GM21526 (cell line): Measurements from ENCODE around the gene LPCAT3.

Source experiments
- ATAC-seq: cut with Tn5 transposase; IDR thresholded peaks from one replicate; pipeline ENCODE4 v1.9.1; 2021; ENCODE audit warnings: moderate library complexity; ENCODE audit not compliant: unreplicated experiment, low FRiP score

LPCAT3 gene

GRCh38 chr12:6954316-6955107 lies 63.8 kb downstream of the LPCAT3 start:
- ATAC-seq = no peak

DNA sequence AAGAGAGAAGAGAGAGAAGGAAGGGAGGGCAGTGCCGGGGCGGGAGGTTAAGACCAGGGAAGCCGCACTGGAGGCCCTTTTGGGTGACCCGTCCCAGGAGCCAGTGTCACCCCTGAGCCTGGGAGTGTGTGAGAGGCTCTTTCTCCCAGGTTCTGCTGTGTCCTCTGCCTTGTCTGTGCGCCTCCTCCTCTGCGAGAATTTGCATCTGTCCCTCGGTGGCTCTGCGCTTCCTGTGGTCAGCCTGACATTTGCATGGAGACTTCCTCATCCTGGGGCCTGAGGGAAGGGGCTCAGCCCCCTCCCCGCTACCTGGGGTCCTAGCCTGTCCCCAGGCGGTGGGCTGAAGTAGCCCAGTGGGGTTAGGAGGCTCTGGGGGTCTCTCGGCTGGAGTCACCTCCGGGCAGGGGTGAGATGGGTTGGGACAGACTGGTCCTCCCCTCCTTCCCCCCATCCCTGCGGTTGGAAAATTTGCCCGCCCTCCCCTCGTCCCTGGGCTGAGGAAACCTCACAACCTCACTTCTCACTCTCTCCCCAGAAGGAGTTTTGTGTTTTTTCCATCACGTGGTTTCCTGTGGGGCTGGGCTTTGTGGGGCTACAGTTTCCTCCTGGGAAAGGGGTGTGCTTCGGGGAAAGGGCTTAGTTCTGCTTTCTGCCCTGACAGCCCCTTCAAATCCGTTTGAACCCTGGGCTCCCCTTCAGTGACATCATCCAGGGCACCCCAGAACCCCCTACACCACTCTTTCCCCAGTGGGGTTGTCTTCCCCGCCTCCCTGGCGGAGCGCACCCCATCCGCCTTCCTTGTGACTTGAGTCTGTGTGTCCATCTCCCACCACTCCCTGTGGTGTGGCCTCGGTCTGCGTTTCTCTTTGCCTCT lies 64.6 kb downstream of the LPCAT3 start:
- peak; percentile 27 for ATAC-seq

GRCh38 chr12:6952863-6953441 lies 65.3 kb downstream of the LPCAT3 start:
- ATAC-seq = no peak

GRCh38 chr12:6952121-6952862 lies 66.0 kb downstream of the LPCAT3 start:
- no peak for ATAC-seq

DNA sequence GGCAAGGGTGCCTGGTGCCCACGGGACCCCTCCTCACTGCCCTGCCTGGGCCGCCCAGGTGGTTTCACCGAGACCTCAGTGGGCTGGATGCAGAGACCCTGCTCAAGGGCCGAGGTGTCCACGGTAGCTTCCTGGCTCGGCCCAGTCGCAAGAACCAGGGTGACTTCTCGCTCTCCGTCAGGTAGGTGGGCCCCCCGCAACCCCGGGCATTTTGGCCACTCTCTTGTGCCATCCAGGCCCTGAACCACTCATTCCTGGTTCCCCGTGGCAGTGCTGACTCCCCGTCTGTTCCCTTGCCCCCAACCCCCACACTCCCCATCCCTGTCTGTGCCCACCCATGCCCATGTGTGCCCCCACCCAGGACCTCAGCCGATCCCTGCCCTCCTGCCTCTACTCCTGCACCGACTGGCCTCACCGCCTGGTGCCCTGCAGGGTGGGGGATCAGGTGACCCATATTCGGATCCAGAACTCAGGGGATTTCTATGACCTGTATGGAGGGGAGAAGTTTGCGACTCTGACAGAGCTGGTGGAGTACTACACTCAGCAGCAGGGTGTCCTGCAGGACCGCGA lies 66.6 kb downstream of the LPCAT3 start:
- no peak for ATAC-seq

- ATAC-seq = no peak
These were observed 67.3 kb downstream of the LPCAT3 start, which contains the start of gene PTPN6 for GRCh38 chr12:6950811-6951540. PTPN6 (plus strand) TSS chr12:6951356; CDS start chr12:6951513, 157 bp downstream.

DNA sequence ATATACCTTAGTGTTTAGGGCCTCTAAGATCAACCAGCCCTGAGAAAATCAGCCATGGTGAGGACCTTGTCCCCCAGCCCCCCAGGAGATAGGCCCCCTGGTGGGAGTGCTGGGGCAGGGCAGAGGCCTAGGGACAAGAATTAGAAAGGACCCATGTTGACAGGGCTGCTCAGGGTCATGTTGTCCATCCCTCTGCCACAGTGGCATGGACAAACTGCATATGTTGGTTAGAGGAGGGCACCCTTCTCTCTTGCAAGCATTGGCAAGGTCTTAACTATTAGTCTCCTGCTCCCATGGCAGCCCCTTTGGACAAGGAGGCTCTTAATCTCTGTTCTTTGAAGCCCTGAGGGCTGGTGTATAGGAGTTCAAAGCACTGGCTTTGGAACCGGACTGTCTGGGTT lies 67.9 kb downstream of the LPCAT3 start:
- ATAC-seq = no peak

- no peak for ATAC-seq
These were observed 69.2 kb downstream of the LPCAT3 start for GRCh38 chr12:6948873-6949594.

DNA sequence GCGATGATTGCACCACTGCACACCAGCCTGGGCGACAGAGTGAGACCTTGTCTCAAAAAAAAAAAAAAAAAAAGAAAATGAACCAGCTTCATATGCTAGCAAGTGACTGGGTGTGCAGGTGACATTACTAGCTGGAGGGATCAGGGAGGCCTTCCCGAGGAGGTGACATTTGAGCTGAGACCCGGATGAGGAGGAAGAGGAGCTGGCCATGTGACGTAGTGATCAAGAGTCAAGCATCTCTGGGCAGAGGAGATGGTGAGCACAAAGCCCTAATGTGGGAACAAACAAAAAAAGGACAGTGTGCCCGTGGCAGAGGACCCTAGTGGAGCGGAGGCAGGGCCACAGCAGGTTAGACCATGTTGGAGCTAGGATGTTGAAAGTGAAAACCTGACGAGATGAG lies 70.7 kb downstream of the LPCAT3 start:
- no peak for ATAC-seq

- ATAC-seq = no peak
These were observed 71.3 kb downstream of the LPCAT3 start for GRCh38 chr12:6946920-6947374.

- no peak for ATAC-seq
These were observed 72.0 kb downstream of the LPCAT3 start for GRCh38 chr12:6946033-6946919.

DNA sequence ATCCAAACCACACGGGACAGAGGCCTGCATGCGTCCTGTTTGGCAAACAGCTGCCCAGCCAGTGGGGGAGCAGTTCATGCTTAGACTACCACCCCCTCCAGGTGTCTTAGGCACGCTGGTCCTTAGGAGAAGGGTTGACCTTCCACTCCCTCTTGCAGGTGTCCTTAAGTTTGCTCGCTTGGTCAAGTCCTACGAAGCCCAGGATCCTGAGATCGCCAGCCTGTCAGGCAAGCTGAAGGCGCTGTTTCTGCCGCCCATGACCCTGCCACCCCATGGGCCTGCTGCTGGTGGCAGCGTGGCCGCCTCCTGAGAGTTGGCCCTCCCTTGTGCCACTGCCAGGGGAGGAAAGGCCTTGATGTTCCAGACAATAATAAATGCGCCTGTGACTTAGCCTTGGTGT lies 72.7 kb downstream of the LPCAT3 start:
- no peak for ATAC-seq

- ATAC-seq = peak; percentile 47
These were observed 73.7 kb downstream of the LPCAT3 start for GRCh38 chr12:6944381-6945186.

GRCh38 chr12:6943722-6944380 lies 74.4 kb downstream of the LPCAT3 start, which contains the start of the genes C12orf57 and RNU7-1:
C12orf57 (plus strand) TSS chr12:6944022; CDS start chr12:6944122, 100 bp downstream.
RNU7-1 (plus strand) TSS chr12:6943816.
- ATAC-seq = peak; percentile 23

DNA sequence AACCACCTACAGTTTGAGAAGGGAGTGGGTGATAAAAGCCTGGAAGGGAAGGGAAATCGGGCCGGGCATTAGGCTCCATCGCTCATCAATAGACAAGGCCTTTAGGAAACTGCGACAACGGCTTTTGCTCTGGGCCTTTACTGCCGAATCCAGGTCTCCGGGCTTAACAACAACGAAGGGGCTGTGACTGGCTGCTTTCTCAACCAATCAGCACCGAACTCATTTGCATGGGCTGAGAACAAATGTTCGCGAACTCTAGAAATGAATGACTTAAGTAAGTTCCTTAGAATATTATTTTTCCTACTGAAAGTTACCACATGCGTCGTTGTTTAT lies 74.9 kb downstream of the LPCAT3 start:
- ATAC-seq = peak; percentile 25

- no peak for ATAC-seq
These were observed 76.0 kb downstream of the LPCAT3 start for GRCh38 chr12:6942331-6942665.

DNA sequence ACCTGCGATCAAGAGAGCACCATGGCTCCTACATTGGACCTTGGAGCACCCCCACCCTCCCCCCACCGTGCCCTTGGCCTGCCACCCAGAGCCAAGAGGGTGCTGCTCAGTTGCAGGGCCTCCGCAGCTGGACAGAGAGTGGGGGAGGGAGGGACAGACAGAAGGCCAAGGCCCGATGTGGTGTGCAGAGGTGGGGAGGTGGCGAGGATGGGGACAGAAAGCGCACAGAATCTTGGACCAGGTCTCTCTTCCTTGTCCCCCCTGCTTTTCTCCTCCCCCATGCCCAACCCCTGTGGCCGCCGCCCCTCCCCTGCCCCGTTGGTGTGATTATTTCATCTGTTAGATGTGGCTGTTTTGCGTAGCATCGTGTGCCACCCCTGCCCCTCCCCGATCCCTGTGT lies 76.5 kb downstream of the LPCAT3 start:
- ATAC-seq = no peak
